ENCODE results near the gene LRP1.

LRP1 gene

DNA sequence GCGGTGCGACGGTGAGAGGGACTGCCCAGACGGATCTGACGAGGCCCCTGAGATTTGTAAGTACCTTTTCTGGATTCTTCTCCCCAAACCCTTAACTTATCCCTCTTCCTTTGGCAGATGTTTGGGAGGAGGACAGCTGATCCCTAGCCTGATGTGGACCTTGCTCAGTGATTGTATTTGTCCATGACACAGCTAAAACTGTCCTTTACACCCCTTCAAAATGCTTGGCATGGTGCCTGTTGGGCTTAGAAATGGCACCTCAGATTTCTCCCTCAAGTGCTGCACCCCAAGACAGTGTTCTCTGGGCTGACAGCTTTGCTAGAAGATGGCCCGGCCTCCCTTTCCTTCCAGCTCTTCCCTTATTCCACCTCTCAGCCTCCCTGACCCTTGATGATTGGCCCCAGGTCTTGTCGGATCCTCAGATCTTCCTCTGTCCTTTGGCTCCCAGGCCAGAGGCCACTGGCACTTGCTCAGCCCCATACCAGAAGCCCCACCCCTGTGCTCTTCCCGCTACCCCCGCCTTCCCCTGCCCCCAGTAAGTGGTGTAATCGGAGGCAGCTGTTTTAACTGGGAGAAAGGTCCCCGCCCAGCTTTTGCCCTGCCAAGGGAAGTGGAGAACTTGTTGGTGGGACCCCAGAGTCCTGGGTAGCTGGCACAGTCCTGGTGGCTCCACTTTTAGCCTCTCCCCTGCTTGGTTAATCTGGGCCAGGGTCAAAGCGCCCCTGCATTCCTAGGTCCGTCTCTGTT lies 10.4 kb downstream of the LRP1 start:
- DNase-seq, result no peak

DNA sequence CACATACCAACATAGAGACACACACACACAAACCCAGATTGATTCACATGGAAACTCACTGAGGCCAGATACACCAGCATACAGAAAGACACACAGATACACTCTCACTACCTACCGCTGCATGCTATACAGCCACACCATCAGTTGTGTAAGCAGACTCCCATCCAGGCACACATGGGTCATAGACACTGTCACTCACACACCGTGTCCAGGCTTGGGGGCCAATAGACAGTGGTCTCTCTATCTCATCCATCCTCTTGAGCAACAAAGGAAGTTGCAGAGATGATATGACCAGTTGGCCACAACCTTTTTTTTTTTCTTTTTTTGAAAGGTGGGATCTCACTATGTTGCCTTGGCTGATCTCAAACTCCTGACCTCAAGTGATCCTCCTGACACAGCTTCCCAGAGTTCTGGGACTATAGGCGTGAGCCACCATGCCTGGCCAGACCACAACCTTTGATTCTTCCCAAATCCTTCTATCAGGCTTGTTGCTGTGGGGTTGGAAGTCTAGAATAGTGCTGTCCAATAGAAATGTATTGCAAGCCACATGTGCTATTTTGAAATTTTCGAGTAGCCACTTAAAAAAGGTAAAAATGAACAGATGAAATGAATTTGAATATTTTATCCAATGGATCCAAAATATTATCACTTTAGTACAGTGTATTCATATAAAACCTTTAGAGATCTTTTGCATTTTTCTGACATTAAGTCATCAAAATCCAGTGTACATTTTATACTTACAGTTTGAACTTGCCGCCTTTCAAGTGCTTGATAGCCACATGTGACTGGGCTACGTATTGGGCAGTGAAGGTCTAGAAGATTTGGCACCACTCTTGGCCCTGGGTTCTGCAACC lies 11.7 kb downstream of the LRP1 start:
- DNase-seq, result no peak

DNA sequence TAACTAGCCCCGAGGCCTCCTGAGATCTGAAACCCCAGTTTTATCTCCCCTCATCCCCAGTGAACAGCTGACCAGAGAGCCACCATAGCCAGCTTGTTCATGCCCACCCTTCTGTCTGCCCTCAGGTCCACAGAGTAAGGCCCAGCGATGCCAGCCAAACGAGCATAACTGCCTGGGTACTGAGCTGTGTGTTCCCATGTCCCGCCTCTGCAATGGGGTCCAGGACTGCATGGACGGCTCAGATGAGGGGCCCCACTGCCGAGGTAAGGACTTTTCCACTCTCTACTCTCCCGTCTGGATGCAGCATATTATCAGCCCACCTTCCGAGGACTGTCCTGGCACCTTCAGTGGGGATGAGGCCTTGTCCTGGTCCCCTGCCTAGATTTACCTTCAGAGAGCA lies 13.0 kb downstream of the LRP1 start:
- no peak for DNase-seq

DNA sequence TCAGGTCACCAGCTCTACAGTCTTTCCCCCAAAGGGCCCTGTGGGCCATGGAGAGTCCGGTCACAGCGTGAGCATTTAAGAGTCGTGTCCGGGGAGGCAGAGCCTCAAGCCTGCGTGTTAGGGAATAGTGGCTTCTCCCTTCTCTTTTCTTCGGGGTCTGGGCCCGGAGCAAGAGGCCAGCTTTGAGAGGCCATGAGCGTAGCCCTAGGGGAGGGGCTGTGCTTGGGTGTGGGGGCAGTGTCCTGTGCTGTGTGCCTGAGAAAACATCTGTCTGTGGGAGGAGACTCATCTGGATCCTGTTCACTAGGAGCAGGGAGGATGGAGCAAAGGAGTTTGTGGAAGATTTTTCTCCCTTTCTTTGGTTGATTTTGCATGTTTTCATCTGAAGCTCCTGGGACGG lies 13.8 kb downstream of the LRP1 start:
- no peak for DNase-seq

DNA sequence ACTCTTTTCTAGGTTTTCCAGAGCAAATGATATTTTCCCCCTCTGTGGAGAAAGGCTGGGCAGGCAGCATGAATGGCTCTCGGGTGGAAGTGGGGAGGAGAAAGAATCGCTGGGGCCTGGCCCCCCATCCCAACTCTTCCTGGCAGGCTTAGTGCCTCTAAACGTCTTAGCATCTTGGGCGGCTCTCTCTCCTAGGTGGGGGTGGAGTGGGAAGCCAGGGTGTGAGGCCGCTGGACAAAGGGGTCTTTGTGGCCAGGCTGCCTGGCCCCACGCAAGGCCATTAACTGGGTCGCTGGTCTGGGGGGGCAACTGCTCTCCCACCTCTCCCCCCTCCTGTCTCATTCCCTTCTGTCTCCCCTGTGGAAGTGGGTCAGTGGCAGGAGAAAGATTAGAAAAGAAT lies 14.4 kb downstream of the LRP1 start:
- DNase-seq, result no peak

DNA sequence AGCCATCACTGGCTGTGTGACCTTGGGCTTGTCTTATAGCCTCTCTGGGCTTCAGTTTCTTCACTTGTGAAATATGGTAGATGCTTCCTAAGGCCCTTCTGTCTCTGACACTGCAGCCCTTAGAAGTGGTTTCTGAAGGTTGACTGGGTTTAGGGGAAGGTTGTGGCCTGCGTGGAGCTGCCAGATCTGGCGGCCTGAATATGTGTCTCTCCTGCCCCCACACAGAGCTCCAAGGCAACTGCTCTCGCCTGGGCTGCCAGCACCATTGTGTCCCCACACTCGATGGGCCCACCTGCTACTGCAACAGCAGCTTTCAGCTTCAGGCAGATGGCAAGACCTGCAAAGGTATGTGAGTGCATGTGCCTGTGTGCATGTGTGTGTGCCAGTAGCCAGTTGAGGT lies 15.2 kb downstream of the LRP1 start:
- DNase-seq, result no peak

DNA sequence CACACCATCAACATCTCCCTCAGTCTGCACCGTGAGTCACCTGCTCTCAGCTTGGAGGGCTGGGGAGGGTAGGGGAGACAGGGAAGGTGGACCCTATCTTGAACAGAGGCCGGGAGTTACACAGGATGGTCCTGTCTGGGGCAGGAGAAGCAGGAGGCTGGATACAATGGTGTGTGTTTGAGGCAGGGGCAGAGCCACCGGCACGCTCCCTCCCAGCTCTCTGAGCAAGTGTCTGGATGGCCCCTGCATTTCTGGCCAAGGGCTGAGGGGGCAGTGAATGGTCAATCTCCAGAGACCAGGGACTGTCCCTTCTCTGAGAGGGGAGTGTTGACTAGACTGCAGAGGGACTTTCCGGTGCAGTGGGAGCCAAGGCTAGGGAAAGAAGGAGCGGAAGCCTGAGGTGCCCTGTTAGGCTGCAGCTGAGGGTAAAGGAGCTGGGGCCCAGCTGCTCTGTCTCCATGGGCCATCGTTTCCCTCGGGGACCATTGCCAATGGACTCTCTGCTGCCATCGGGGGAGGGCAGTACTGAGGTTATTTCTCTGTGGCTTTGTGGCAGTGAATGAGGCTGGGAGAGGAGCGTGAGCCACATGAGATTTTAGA lies 17.3 kb downstream of the LRP1 start:
- DNase-seq, result no peak

DNA sequence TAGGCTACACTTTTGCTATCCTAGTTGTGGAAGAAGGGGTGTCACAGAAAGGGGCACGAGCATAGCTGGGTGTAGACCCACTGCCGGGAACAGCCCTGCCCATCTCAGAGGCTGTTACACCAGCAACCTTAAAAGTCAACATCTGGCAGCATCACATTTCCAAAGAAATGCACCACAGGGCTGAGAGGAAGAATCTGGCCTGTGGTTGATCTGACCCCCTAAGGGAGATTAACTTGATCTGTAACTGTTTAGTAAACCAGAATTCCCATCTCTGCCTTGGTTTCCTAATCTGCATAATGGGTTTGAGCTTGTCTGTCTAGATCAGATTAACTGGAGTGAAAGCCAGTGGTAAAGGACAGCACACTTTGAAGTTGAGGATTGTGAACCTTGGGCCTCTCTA lies 17.8 kb downstream of the LRP1 start:
- DNase-seq, result no peak

DNA sequence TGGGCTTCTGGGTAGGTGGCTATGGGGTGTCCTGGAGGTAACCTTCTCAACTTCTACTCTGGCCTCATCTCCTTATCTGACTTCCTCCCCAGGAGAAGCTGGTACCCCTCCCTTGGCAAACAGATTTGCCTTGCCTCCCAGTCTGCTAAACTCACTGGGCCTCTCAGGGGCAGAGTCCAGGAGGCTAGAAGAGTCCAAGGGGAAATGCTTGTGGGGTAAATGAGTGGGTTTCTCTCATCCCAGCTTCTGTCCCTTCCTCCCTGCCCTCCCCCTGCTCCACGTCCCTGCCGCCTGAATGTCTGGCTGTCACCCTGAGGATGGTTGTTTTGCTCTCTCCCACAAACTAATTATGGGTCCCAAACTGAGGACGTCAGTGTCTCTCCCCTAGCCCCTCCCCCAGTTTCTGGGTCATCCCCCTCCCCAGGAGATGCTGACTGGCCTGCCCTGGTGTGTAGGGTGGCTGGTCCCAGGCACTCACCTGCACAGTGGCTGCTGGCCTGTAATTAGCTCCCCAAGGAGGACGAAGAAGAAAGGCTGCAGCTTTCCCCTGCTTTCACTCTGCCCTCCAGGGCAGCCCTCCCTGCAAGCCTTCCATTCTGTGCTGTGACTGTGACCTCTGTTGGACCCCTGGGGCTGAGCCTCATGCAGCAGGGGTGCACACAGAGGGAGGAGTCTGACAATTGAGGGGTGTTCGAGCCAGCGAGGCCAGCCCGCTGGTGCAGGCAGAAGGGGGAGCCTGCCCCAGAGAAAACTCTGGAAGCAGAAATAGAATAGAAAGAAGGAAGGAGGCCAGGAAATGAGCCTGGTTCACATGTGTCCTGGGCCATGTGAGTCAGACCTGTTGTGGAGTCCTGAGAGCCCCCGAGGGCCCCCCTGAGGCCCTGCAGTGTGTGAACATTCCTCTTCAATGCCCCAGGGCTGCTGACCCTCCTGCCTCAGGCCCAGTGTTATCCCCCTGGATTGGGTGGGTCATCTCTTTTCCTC lies 19.0 kb downstream of the LRP1 start, which contains the start of gene LRP1-AS:
TSS of gene LRP1-AS (minus strand) at position 659 of the 984 bp plus-strand sequence.
- DNase-seq, result no peak

DNA sequence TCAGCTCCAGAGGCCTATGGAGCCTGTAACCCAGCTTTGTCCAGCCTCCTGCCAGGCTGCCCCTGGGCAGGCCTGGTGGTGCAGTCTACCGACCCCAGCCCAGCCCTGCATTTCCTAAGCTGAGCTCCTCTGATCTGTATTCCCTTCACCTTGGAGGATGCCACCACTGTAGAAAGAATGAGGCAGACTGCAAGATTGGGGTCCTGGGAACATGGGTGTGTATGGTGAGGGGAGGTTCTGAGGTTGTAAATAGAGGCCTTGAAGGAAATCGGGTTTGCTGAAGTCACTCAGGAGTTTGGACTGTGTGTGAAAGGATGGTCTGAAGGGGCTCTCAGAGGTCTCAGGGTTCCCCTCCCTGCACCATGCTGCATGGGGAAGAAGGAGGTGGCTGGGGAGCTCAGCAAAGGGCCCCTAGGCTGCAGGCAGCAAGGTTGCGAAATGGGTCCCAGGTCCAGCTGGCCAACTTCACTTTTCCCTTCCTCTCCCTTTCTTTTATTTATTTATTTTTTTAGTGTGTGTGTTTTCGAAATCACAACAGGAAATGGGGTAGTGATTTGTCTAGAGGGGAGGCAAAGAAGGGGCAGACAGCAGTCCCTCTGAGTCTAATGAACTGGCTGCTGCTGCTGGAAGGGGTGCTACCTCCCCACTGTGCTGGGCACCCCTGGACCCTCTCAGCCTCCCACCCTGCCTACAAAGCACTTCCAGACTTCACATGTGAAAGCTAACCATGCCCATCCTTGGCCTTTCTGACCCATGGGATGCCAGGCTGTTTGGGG lies 20.4 kb downstream of the LRP1 start:
- DNase-seq, result no peak

DNA sequence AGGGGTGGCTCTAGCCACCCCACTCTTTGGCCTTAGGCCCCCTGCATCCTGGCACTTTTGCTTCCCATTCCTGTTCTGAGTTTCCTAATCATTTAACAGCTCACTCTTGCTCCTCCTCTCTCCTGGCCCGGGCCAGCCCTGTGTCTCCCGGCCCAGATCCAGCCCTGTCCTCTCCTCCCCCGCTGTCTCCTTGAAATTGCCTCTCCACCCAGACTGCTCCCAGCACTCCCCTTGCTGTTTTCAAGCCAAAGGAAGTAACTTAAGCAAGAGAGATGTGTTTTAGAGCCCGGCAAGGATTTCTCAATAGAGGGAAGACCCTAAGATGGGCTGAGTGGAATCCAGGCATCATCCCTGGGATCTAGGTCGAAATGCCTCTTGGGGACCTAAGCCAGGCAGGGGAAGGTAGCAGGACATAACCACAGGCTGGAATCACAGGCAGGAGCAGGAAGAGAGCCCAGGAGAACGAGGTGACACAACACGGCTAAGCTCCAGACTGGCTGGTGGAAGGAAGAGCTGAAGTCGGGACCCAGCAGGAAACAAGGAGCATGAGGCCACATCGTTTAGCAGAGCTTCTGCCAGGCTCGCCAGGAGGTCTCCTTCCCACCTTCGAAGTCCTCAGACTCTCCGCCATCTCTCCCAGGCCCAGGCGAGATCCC lies 21.1 kb downstream of the LRP1 start:
- DNase-seq, result no peak

DNA sequence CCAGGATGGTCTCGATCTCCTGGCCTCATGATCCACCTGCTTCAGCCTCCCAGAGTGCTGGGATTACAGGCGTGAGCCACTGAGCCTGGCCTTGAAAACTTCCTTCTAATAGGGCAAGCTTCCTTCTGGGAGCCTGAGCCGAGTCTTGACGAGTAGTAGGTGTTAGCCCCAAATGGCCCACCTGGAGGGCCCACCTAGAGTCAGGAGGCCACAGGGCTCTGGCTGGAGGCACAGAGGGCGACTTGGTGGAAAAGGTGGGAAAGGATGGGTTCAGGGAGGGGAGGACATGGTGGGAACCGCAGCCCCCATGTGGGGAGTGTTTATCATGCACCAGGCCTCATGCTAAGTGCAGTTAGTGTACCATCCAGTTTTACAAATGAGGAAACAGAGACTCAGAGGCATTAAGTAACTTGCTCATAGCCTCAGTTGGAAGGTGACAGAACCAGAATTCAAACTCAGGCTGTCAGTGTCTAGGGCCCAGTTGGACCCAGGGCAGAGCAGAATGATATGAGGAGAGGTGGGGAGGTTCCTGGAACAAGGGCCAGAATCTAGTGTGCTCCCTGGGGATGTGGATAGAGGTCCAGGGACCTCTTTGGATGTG lies 22.2 kb downstream of the LRP1 start:
- DNase-seq, result no peak

DNA sequence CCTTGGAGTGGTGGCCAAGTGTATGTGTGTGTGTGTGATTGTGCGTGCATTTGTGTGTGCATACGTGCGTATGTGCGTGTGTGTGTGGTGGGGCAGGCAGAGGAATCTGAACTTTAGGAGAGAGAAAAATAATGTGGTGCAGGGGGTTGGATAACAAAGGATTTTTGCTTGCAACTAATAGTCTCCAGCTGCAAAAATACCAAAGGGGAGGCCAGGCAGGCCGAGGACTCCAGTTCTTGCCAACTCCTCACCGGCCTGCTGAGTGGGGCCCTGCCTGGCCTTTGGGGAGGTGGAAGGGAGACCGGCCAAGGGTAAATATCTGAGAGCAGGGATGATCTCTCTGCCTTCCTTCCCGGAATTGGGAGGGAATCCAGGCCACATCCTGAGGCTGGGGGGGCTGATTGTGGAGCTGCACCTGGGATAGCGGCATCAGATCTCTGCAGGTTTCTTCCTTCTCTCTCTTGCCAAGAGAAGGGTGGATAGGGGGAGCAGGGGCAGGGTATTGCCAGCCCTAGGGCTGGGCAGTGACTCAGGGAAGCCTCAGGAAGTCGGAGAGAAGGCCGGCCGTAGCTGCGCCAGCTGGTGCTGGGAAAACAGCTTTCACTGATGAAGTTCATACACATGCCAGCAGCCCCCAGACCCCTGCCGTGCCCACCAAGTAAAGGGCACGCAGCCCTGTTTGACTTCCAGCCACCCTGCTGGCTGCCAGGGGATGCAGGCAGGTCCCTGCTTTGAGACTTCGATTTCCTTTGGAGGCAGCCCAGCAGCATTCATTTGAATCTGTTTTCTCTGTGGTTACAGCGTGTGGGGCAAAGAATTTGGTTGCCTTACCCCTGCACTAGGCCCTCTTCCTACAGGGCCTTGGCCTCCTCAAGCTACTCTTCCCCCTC lies 23.7 kb downstream of the LRP1 start:
- DNase-seq, result no peak

DNA sequence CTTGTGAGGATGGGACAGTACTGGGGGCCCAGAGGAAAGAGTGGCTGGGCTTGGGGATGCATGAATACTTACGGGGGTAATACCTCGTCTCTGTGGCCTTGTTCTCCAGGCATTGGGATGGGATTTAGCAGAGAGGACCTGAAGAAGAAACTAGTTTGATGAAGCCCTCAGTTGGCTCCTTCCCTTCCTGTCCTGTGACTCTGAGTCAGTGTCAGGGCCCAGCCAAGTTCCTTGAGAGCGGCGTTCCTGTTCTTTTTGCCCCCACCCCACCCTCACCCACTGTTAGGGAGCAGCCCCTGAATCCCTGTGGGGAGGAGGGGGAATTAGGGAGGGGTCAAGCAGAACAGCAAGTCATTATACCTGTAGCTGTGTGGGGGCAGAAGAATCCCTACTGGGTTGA lies 24.4 kb downstream of the LRP1 start:
- DNase-seq, result no peak

DNA sequence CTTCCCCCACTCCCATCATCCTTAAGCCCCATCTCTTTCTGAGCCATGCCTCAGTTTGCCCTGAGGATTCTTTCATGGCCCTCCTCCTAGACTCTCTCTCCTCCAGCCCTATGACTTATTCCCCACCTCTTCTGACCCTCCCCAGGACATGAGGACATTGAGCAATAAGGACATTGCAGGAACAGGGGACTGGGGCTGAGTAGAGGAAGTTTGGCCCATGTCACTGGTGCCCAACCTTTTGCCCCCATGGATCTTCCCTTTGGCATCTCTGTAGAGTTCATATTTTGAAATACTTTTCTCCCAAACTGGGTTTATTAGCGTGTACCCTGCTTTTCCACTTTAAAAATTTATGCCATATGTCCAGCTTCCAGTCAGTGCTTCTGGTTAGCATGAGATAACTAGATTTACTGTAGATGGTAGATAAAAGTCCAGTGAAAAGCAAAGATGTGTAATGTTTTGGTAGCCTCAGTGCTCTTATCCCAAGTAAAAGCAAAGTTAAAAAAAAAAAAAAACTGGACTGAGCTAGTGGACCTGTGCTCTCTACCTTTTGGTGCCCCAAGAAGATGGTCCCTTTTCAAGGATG lies 25.2 kb downstream of the LRP1 start:
- no peak for DNase-seq

DNA sequence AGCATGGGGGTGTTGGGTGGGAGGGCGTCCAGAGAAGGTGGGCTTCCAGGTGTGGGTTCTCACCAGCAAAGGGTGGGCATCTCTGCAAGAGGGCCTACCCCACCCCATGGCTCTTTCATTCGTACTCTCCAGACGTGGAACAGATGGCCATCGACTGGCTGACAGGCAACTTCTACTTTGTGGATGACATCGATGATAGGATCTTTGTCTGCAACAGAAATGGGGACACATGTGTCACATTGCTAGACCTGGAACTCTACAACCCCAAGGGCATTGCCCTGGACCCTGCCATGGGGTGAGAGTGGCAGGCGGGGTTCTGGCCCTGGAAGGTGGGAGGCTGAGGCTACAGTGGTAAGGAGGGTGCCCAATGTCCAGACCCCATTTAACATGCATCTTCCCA lies 25.8 kb downstream of the LRP1 start:
- no peak for DNase-seq

DNA sequence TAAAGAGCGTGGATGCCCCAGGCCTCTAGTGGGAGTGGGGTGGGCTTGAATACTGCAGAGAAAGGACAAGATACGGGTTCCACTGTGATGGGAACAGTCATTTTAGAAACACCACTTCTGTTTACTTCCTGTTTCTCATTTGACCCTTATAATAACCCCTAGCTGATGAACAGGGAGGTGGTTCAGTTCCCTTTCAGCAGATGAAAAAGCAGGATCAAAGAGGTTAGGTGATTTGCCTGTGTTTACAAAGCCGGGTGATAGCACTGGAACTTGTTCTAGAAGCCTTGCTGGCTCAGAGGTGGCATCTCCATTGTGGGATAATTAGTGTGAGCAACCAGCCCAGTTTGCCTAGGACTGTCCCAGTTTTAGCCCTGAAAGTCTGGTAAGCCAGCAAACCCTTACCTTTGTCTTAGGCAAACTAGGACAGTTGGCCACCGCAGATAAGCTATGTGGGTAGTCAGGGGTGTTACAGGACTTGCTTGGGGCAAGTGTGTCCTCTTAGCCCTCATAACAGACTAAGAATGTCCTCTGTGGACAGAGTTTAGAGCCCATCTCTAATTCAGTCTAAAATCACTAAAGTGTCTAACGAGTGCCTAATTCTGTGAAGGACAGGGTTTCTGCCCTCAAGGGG lies 26.6 kb downstream of the LRP1 start:
- no peak for DNase-seq

DNA sequence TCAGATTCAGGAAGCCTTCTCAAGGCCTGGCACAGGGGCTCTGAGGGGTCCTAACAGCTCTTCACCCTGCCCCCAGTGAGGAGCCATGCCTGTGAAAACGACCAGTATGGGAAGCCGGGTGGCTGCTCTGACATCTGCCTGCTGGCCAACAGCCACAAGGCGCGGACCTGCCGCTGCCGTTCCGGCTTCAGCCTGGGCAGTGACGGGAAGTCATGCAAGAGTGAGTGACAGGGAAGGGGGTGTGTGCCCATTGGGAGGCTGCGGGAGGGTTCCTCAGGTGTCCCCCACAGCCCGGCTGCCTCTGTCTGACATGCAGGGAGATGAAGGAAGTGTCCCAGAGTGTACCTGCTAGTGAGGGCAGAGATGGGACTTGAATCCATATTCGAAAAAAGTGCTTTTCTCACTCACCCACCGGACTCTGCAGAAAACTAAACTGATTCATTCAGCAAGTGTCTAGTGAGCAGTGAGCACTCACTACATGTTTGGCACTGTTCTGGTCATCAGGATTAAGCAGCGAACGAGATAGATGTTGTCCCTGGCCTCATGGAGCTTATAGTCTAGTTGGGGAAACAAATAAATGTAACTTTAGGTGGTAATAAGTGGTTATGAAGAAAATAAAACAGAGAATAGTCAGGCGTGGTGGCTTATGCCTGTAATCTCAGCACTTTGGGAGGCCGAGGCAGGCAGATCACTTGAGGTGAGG lies 28.6 kb downstream of the LRP1 start:
- no peak for DNase-seq

Measured in activated CD8-positive, alpha-beta memory T cell treated with anti-CD3 and anti-CD28 coated beads, Interleukin-2, amount 50 U/mL, for 4 hours (primary cell).